H9 (cell line): ENCODE results near the gene PEPD. TPM values are rescaled to one million over a fixed set of nuclear protein-coding genes. Genes with fewer than 3 reads are reported as not detected.

Experiments
- DNase-seq: peaks from one replicate; pipeline ENCODE4 v3.0.0-alpha.2; 2017
- H2AFZ ChIP-seq: one replicate; pipeline ENCODE4 v1.6.1; 2013; ENCODE audit warnings: mild to moderate bottlenecking, low read length, control low read depth, moderate library complexity
- H2AK5ac ChIP-seq: 2 replicates; pipeline ENCODE4 v1.6.1; 2013; ENCODE audit warnings: low read length, control low read depth, mixed read lengths; ENCODE audit not compliant: insufficient read length
- H2BK120ac ChIP-seq: one replicate; pipeline ENCODE4 v1.6.1; 2013; ENCODE audit warnings: low read depth, mild to moderate bottlenecking, low read length, control low read depth, inconsistent platforms; ENCODE audit not compliant: poor library complexity, severe bottlenecking
- H2BK12ac ChIP-seq: 2 replicates; pipeline ENCODE4 v1.6.1; 2013; ENCODE audit warnings: low read length, control low read depth, mixed read lengths, low read depth; ENCODE audit not compliant: insufficient read length
- H2BK15ac ChIP-seq: 2 replicates; pipeline ENCODE4 v1.6.1; 2013; ENCODE audit warnings: low read depth, low read length, control low read depth
- H2BK20ac ChIP-seq: one replicate; pipeline ENCODE4 v1.6.1; 2013; ENCODE audit warnings: low read depth, mild to moderate bottlenecking, low read length, control low read depth, inconsistent platforms; ENCODE audit not compliant: poor library complexity, severe bottlenecking
- H2BK5ac ChIP-seq: 2 replicates; pipeline ENCODE4 v1.6.1; 2013; ENCODE audit warnings: low read length, control low read depth, mixed read lengths; ENCODE audit not compliant: insufficient read length
- H3K14ac ChIP-seq: 2 replicates; pipeline ENCODE4 v1.6.1; 2013; ENCODE audit warnings: low read length, control low read depth; ENCODE audit not compliant: insufficient read depth
- H3K18ac ChIP-seq: 2 replicates; pipeline ENCODE4 v1.6.1; 2013; ENCODE audit warnings: low read depth, mild to moderate bottlenecking, mixed read lengths, low read length, control low read depth; ENCODE audit not compliant: insufficient read length
- H3K23ac ChIP-seq: 2 replicates; pipeline ENCODE4 v1.6.1; 2013; ENCODE audit warnings: low read length, control low read depth, mixed read lengths, low read depth; ENCODE audit not compliant: insufficient read length
- H3K23me2 ChIP-seq: 2 replicates; pipeline ENCODE4 v1.6.1; 2013; ENCODE audit warnings: low read depth, mild to moderate bottlenecking, mixed read lengths, low read length, control low read depth; ENCODE audit not compliant: insufficient read length, poor library complexity, severe bottlenecking
- H3K27ac ChIP-seq: 2 replicates; pipeline ENCODE4 v1.5.1; 2013; ENCODE audit warnings: low read length, control low read depth, mixed read lengths, low read depth; ENCODE audit not compliant: insufficient read length
- H3K27me3 ChIP-seq: 2 replicates; pipeline ENCODE4 v1.6.1; 2013; ENCODE audit warnings: low read length, control low read depth, inconsistent platforms; ENCODE audit not compliant: insufficient read depth
- H3K4ac ChIP-seq: 2 replicates; pipeline ENCODE4 v1.6.1; 2013; ENCODE audit warnings: low read depth, mild to moderate bottlenecking, control low read depth, inconsistent platforms, low read length, moderate library complexity
- H3K4me1 ChIP-seq: 2 replicates; pipeline ENCODE4 v1.6.1; 2013; ENCODE audit warnings: low read length, control low read depth, inconsistent platforms; ENCODE audit not compliant: insufficient read depth
- H3K4me2 ChIP-seq: 2 replicates; pipeline ENCODE4 v1.6.1; 2013; ENCODE audit warnings: low read length, control low read depth, mixed read lengths; ENCODE audit not compliant: insufficient read length, insufficient read depth
- H3K56ac ChIP-seq: 2 replicates; pipeline ENCODE4 v1.6.1; 2013; ENCODE audit warnings: low read depth, mild to moderate bottlenecking, mixed read lengths, low read length, control low read depth; ENCODE audit not compliant: insufficient read length
- H3K79me1 ChIP-seq: 2 replicates; pipeline ENCODE4 v1.6.1; 2013; ENCODE audit warnings: low read depth, mild to moderate bottlenecking, moderate library complexity, low read length, control low read depth, inconsistent platforms; ENCODE audit not compliant: insufficient read depth, poor library complexity, severe bottlenecking
- H3K79me2 ChIP-seq: 2 replicates; pipeline ENCODE4 v1.6.1; 2013; ENCODE audit warnings: low read length, control low read depth, inconsistent platforms; ENCODE audit not compliant: insufficient read depth
- H3K9ac ChIP-seq: 2 replicates; pipeline ENCODE4 v1.6.1; 2013; ENCODE audit warnings: low read length, control low read depth, mixed read lengths; ENCODE audit not compliant: insufficient read length; ENCODE audit errors: extremely low read depth
- H3K9me3 ChIP-seq: one replicate; pipeline ENCODE4 v1.6.1; 2013; ENCODE audit warnings: low read depth, low read length, inconsistent platforms; ENCODE audit not compliant: control insufficient read depth
- H3T11ph ChIP-seq: one replicate; pipeline ENCODE4 v1.6.1; 2013; ENCODE audit warnings: mild to moderate bottlenecking, low read length, control low read depth, inconsistent platforms
- H4K20me1 ChIP-seq: one replicate; pipeline ENCODE4 v1.6.1; 2013; ENCODE audit not compliant: control insufficient read depth, insufficient read length, insufficient read depth
- H4K5ac ChIP-seq: 2 replicates; pipeline ENCODE4 v1.6.1; 2013; ENCODE audit warnings: low read depth, mild to moderate bottlenecking, mixed read lengths, low read length, control low read depth; ENCODE audit not compliant: insufficient read length
- H4K8ac ChIP-seq: replicated peaks from 2 replicates; pipeline ENCODE4 v1.6.1; 2013; ENCODE audit warnings: low read length, control low read depth, mixed read lengths, low read depth; ENCODE audit not compliant: insufficient read length
- H4K91ac ChIP-seq: 2 replicates; pipeline ENCODE4 v1.6.1; 2013; ENCODE audit warnings: low read depth, mild to moderate bottlenecking, moderate library complexity, mixed read lengths, low read length, control low read depth; ENCODE audit not compliant: insufficient read length
- H3K27ac Mint-ChIP-seq, 3 experiments: 2 replicates in 2 of 3; 3 replicates in 1 of 3; pipeline ENCODE4 v1.8.0; 2020 to 2021; ENCODE audit warnings: mixed read lengths in 3 of 3, mild to moderate bottlenecking in 1 of 3, moderate library complexity in 1 of 3
- H3K27me3 Mint-ChIP-seq: 2 replicates; pipeline ENCODE4 v1.8.0; 2021; ENCODE audit warnings: low read depth, mild to moderate bottlenecking, moderate library complexity, mixed read lengths
- H3K36me3 Mint-ChIP-seq, 3 experiments: 2 replicates in 2 of 3; 3 replicates in 1 of 3; pipeline ENCODE4 v1.8.0; 2020 to 2021; ENCODE audit warnings: low read depth in 3 of 3, mixed read lengths in 3 of 3; ENCODE audit not compliant: insufficient read depth in 1 of 3
- H3K4me1 Mint-ChIP-seq, 2 experiments: 2 replicates each; pipeline ENCODE4 v1.8.0; 2020; ENCODE audit warnings: mixed read lengths in 2 of 2
- H3K4me3 Mint-ChIP-seq, 2 experiments: 2 replicates in 1 of 2; 3 replicates in 1 of 2; pipeline ENCODE4 v1.8.0; 2020 to 2021; ENCODE audit warnings: mild to moderate bottlenecking in 2 of 2, mixed read lengths in 2 of 2, moderate library complexity in 1 of 2
- H3K9me3 Mint-ChIP-seq, 2 experiments: 2 replicates in 1 of 2; 3 replicates in 1 of 2; pipeline ENCODE4 v1.8.0; 2020; ENCODE audit warnings: mild to moderate bottlenecking in 2 of 2, mixed read lengths in 2 of 2, moderate library complexity in 1 of 2
- CTCF ChIP-seq: fragments of 200-600 bp; sonication (generic); conservative IDR thresholded peaks from 3 replicates; pipeline ENCODE4 v1.8.0; 2021; ENCODE audit warnings: antibody characterized with exemption, mild to moderate bottlenecking
- WGBS: extraction: QIAGEN DNeasy Blood & Tissue Kit; methylation state at CpG from one replicate; pipeline ENCODE4 v1.1.7; 2013; ENCODE audit warnings: missing lambda C conversion rate, low lambda C conversion rate, mixed read lengths; ENCODE audit not compliant: insufficient read length; ENCODE audit errors: extremely low coverage; 5-methylcytosine and 5-hydroxymethylcytosine counted together
- total RNA-seq: library from RNA; stranded (reverse); gene quantifications from 2 replicates; pipeline ENCODE4 v1.2.1, GENCODE V29; 2021

Gene PEPD
- total RNA-seq, 1 experiment from 2014 or later: 52.8 TPM

- no peaks in the 10 kb centered on the region for H3K9me3 Mint-ChIP-seq
- DNase-seq: no peak
- peaks cover 6% of the 10 kb centered on the region for H3K27me3 Mint-ChIP-seq
- Histone ChIP-seq H2BK120ac (no peak overlapping the region), H3K27ac (no peak overlapping the region), H3K9ac (no peak overlapping the region), H2BK5ac (no peak overlapping the region), H3K18ac (no peak overlapping the region), H4K20me1 (no peaks in the 10 kb centered on the region), H3K27me3 (no peaks in the 10 kb centered on the region), H3K4me1 (no peaks in the 10 kb centered on the region), H2BK12ac (no peak overlapping the region), H3K23me2 (no peaks in the 10 kb centered on the region), H2BK15ac (no peak overlapping the region), H3K79me2 (no peaks in the 10 kb centered on the region), H3K4me2 (no peak overlapping the region), H2AK5ac (no peak overlapping the region), H2BK20ac (no peak overlapping the region), H2AFZ (no peak overlapping the region), H3K9me3 (no peaks in the 10 kb centered on the region), H4K8ac (no peak overlapping the region), H3K14ac (no peak overlapping the region), H3T11ph (no peak overlapping the region), H3K23ac (no peak overlapping the region), H3K4ac (no peak overlapping the region), H3K56ac (no peak overlapping the region), H4K91ac (no peak overlapping the region), H3K79me1 (no peaks in the 10 kb centered on the region), H4K5ac (no peak overlapping the region)
- no CpG with 5 or more reads among the region's 9 CpGs for WGBS
- no peak for TF ChIP-seq CTCF
- H3K4me3 Mint-ChIP-seq: no peak overlapping the region
- H3K4me1 Mint-ChIP-seq: peaks cover 4 to 11% of the 10 kb centered on the region in 2 experiments; a peak in 3 of 4 replicates
- H3K36me3 Mint-ChIP-seq: no peaks in the 10 kb centered on the region; a peak in 1 of 7 replicates
- no peak overlapping the region; a peak in 1 of 7 replicates for H3K27ac Mint-ChIP-seq
Measured at GRCh38 chr19:33554391-33554790, 32.8 kb upstream of the PEPD start.
